ENCODE data around the gene EHD4.

DNA sequence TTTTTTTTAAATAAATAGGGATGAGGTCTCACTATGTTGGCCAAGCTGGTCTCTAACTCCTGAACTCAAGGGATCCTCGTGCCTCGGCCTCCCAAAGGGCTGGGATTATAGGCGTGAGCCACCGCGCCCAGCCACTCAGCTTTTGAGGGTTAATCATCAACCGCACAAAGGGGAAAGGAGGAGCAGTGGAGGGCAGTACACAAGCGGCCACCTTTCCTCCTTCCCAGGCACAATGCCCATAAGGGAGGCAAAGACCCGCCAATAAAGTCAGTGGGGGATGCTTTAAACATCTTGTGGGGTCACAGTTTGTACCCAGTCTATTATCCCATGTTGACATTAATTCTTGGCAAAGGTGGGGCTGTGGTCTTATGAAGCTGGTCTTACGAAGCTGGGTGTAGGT lies 32.4 kb downstream of the EHD4 start:
- TF ChIP-seq ZNF140 (tag by site-specific recombination; IDR thresholded peaks at IDR 0.05) (no peak), ZNF510 (tag by site-specific recombination; IDR thresholded peaks at IDR 0.05; ENCODE audit: insufficient replicate concordance) (no peak), BCL11A (tag by site-specific recombination; IDR thresholded peaks at IDR 0.05; ENCODE audit: low read depth) (no peak), ZNF112 (tag by site-specific recombination; IDR thresholded peaks at IDR 0.05) (no peak), PRDM1 (tag by site-specific recombination; IDR thresholded peaks at IDR 0.05) (no peak), ZNF146 (tag by site-specific recombination; IDR thresholded peaks at IDR 0.05) (no peak), ZNF311 (tag by site-specific recombination; IDR thresholded peaks at IDR 0.05; ENCODE audit: borderline replicate concordance) (no peak), ZNF274 (IDR thresholded peaks at IDR 0.05; ENCODE audit: low read length) (no peak), ZNF274 (tag by site-specific recombination; IDR thresholded peaks at IDR 0.05; ENCODE audit: borderline replicate concordance) (no peak)
- TF ChIP-seq, protein P1, sequence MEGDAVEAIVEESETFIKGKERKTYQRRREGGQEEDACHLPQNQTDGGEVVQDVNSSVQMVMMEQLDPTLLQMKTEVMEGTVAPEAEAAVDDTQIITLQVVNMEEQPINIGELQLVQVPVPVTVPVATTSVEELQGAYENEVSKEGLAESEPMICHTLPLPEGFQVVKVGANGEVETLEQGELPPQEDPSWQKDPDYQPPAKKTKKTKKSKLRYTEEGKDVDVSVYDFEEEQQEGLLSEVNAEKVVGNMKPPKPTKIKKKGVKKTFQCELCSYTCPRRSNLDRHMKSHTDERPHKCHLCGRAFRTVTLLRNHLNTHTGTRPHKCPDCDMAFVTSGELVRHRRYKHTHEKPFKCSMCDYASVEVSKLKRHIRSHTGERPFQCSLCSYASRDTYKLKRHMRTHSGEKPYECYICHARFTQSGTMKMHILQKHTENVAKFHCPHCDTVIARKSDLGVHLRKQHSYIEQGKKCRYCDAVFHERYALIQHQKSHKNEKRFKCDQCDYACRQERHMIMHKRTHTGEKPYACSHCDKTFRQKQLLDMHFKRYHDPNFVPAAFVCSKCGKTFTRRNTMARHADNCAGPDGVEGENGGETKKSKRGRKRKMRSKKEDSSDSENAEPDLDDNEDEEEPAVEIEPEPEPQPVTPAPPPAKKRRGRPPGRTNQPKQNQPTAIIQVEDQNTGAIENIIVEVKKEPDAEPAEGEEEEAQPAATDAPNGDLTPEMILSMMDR (tag by site-specific recombination; IDR thresholded peaks at IDR 0.05) = no peak

All from HEK293 (cell line).